Effector memory CD4-positive, alpha-beta T cell (primary cell): ENCODE results near the gene AASDH.
A peak's percentile ranks its signal among the peaks of the same experiment; 100 is the strongest.

Experiments
- DNase-seq, 3 donors: peaks; one replicate each; pipeline ENCODE4 v3.0.0-alpha.2; 2020
- H3K27ac ChIP-seq: 2 replicates; pipeline ENCODE4 v1.7.0; 2013; ENCODE audit warnings: mild to moderate bottlenecking, low read length, moderate library complexity; ENCODE audit not compliant: insufficient read depth, poor library complexity, severe bottlenecking
- H3K27me3 ChIP-seq: replicated peaks from 2 replicates; pipeline ENCODE4 v1.7.0; 2013; ENCODE audit warnings: mild to moderate bottlenecking, low read length; ENCODE audit not compliant: insufficient read depth, control insufficient read depth, poor library complexity, severe bottlenecking
- H3K36me3 ChIP-seq: 2 replicates; pipeline ENCODE4 v1.7.0; 2013; ENCODE audit warnings: mild to moderate bottlenecking, low read length, moderate library complexity; ENCODE audit not compliant: control insufficient read depth, insufficient read depth
- H3K4me1 ChIP-seq: 2 replicates; pipeline ENCODE4 v1.7.0; 2013; ENCODE audit warnings: low read length, mild to moderate bottlenecking; ENCODE audit not compliant: control insufficient read depth, insufficient read depth, poor library complexity, severe bottlenecking
- H3K4me3 ChIP-seq: 2 replicates; pipeline ENCODE4 v1.7.0; 2013; ENCODE audit warnings: low read length, low read depth, mild to moderate bottlenecking; ENCODE audit not compliant: insufficient read depth, poor library complexity, severe bottlenecking
- H3K9me3 ChIP-seq: 2 replicates; pipeline ENCODE4 v1.7.0; 2013; ENCODE audit warnings: mild to moderate bottlenecking, low read length, moderate library complexity; ENCODE audit not compliant: control insufficient read depth

AASDH gene

GRCh38 chr4:56307423-56307822 is 79.9 kb downstream of the AASDH start:
- no peak for DNase-seq
- Histone ChIP-seq H3K36me3 (no peaks in the 10 kb centered on the region), H3K4me3 (no peak overlapping the region), H3K9me3 (no peaks in the 10 kb centered on the region), H3K27ac (no peak overlapping the region), H3K27me3 (no peaks in the 10 kb centered on the region), H3K4me1 (no peaks in the 10 kb centered on the region)

GRCh38 chr4:56305390-56305789 is 81.9 kb downstream of the AASDH start:
- H3K36me3 ChIP-seq = no peaks in the 10 kb centered on the region
- no peaks in the 10 kb centered on the region for H3K9me3 ChIP-seq
- H3K4me1 ChIP-seq = peaks cover 3% of the 10 kb centered on the region
- H3K4me3 ChIP-seq = no peak overlapping the region
- H3K27me3 ChIP-seq = no peaks in the 10 kb centered on the region
- DNase-seq = no peak
- H3K27ac ChIP-seq = no peak overlapping the region

- Histone ChIP-seq H3K27me3 (peaks cover 2% of the 10 kb centered on the region), H3K27ac (no peak overlapping the region), H3K9me3 (no peaks in the 10 kb centered on the region), H3K36me3 (no peaks in the 10 kb centered on the region), H3K4me3 (no peak overlapping the region), H3K4me1 (peaks cover 3% of the 10 kb centered on the region)
- no peak for DNase-seq
These were observed 83.4 kb downstream of the AASDH start for GRCh38 chr4:56303921-56304320.

GRCh38 chr4:56302760-56303159 is 84.5 kb downstream of the AASDH start:
- DNase-seq = no peak
- Histone ChIP-seq H3K4me1 (peaks cover 3% of the 10 kb centered on the region), H3K27ac (no peak overlapping the region), H3K36me3 (no peaks in the 10 kb centered on the region), H3K9me3 (no peaks in the 10 kb centered on the region), H3K27me3 (peaks cover 2% of the 10 kb centered on the region), H3K4me3 (no peak overlapping the region)

- Histone ChIP-seq H3K4me1 (peaks cover 3% of the 10 kb centered on the region), H3K27ac (no peak overlapping the region), H3K4me3 (no peak overlapping the region), H3K27me3 (peaks cover 2% of the 10 kb centered on the region), H3K9me3 (no peaks in the 10 kb centered on the region), H3K36me3 (no peaks in the 10 kb centered on the region)
- no peak for DNase-seq
These were observed 85.2 kb downstream of the AASDH start for GRCh38 chr4:56301997-56302496.

GRCh38 chr4:56301181-56301996 is 85.9 kb downstream of the AASDH start:
- H3K36me3 ChIP-seq = no peaks in the 10 kb centered on the region
- H3K27ac ChIP-seq = no peak overlapping the region
- peaks cover 3% of the 10 kb centered on the region for H3K4me1 ChIP-seq
- H3K4me3 ChIP-seq = no peak overlapping the region
- DNase-seq = peak; percentile 7 to 14 (median 8)
- peaks cover 2% of the 10 kb centered on the region for H3K27me3 ChIP-seq
- H3K9me3 ChIP-seq = no peaks in the 10 kb centered on the region

GRCh38 chr4:56298236-56298635 is 89.1 kb downstream of the AASDH start:
- peaks cover 3% of the 10 kb centered on the region for H3K4me1 ChIP-seq
- H3K9me3 ChIP-seq = no peaks in the 10 kb centered on the region
- no peak overlapping the region for H3K4me3 ChIP-seq
- peaks cover 2% of the 10 kb centered on the region for H3K27me3 ChIP-seq
- no peak overlapping the region for H3K27ac ChIP-seq
- no peaks in the 10 kb centered on the region for H3K36me3 ChIP-seq
- DNase-seq = no peak

- Histone ChIP-seq H3K27ac (no peak overlapping the region), H3K9me3 (no peaks in the 10 kb centered on the region), H3K27me3 (peaks cover 2% of the 10 kb centered on the region), H3K36me3 (no peaks in the 10 kb centered on the region), H3K4me3 (no peak overlapping the region), H3K4me1 (peaks cover 3% of the 10 kb centered on the region)
- no peak for DNase-seq
These were observed 89.5 kb downstream of the AASDH start for GRCh38 chr4:56297776-56298175.

GRCh38 chr4:56296526-56296925 is 90.8 kb downstream of the AASDH start:
- DNase-seq = no peak
- no peaks in the 10 kb centered on the region for H3K36me3 ChIP-seq
- peaks cover 2% of the 10 kb centered on the region for H3K27me3 ChIP-seq
- no peak overlapping the region for H3K27ac ChIP-seq
- peaks cover 1% of the 10 kb centered on the region for H3K4me1 ChIP-seq
- no peaks in the 10 kb centered on the region for H3K9me3 ChIP-seq
- H3K4me3 ChIP-seq = no peak overlapping the region

- H3K36me3 ChIP-seq = no peaks in the 10 kb centered on the region
- no peaks in the 10 kb centered on the region for H3K27me3 ChIP-seq
- H3K9me3 ChIP-seq = no peaks in the 10 kb centered on the region
- H3K27ac ChIP-seq = no peak overlapping the region
- no peak overlapping the region for H3K4me3 ChIP-seq
- H3K4me1 ChIP-seq = no peaks in the 10 kb centered on the region
- DNase-seq = no peak
These were observed 94.2 kb downstream of the AASDH start for GRCh38 chr4:56293121-56293520.
